Activated naive CD4-positive, alpha-beta T cell treated with anti-CD3 and anti-CD28 coated beads, Interleukin-2, amount 10 ng/mL, durations not matched to agents 7 days and 5 days (primary cell): ENCODE results near the gene NFIC.
A peak's percentile ranks its signal among the peaks of the same experiment; 100 is the strongest.
"Not testable (repeated sequence)": the region's sequence is repeated elsewhere in the genome, so short reads cannot be mapped to it uniquely, and the experiment has no call there.

ENCODE experiments used
- CTCF ChIA-PET: fragments of 350-600 bp; sonication (Branson Sonifier 250); formaldehyde crosslinking; loops from one replicate; lab custom pipeline; 2021; ENCODE audit warnings: antibody characterized with exemption; lab: Charles Lee
- DNase-seq: peaks from one replicate; pipeline ENCODE4 v3.0.0-alpha.2; 2020
- H3K27ac Mint-ChIP-seq: one replicate; pipeline ENCODE4 v1.8.0; 2021; ENCODE audit warnings: mild to moderate bottlenecking, moderate library complexity, mixed read lengths
- H3K27me3 Mint-ChIP-seq: one replicate; pipeline ENCODE4 v1.8.0; 2021; ENCODE audit warnings: mild to moderate bottlenecking, mixed read lengths
- H3K36me3 Mint-ChIP-seq: one replicate; pipeline ENCODE4 v1.8.0; 2021; ENCODE audit warnings: mixed read lengths
- H3K4me1 Mint-ChIP-seq: one replicate; pipeline ENCODE4 v1.8.0; 2021; ENCODE audit warnings: mixed read lengths
- H3K4me3 Mint-ChIP-seq: one replicate; pipeline ENCODE4 v1.8.0; 2021; ENCODE audit warnings: mild to moderate bottlenecking, moderate library complexity, mixed read lengths
- H3K9me3 Mint-ChIP-seq: one replicate; pipeline ENCODE4 v1.8.0; 2021; ENCODE audit warnings: mixed read lengths

The NFIC gene

DNA sequence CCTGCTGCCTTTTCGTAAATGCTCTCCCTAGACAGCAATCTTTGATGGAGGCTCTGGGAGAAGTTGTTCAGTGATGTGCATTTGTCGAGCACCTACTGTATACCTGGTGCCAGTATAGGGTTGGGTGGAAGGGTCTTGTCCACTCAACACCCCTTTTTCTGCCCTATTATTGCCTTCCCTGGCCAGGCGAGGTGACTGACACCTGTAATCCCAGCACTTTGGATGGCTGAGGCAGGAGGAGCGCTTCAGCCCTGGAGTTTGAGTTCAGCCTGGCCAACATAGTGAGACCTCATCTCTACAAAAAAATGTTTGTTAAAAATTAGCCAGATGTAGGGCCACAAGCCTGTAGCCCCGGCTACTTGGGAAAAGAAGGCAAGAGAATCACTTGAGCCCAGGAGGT lies 49.3 kb downstream of the NFIC start:
- Mint-ChIP-seq H3K4me1 (no peaks in the 10 kb centered on the region), H3K27me3 (no peaks in the 10 kb centered on the region), H3K4me3 (no peak overlapping the region), H3K9me3 (no peaks in the 10 kb centered on the region), H3K36me3 (no peaks in the 10 kb centered on the region), H3K27ac (no peak overlapping the region)
- CTCF ChIA-PET, result no interaction called here
- DNase-seq, result no peak

DNA sequence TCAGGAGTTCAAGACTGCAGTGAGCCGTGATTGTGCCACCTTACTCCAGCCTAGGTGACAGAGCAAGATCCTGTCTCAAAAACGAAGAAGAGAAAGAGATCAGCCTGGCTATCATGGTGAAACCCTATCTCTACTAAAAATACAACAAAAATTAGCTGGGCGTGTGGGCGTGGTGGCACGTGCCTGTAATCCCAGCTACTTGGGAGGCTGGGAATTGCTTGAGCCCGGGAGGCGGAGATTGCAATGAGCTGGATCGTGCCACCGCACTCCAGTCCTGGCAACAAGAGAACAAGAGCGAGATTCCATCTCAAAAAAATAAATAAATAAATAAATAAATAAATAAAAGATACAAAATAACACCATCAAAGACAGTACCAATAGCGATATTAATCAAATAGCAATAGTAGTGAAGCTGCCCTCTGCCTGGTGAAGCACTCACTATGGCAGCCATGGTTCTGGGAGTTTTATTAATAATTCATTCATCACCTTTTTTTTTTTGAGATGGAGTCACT lies 53.9 kb downstream of the NFIC start:
- Mint-ChIP-seq H3K4me3 (no peak overlapping the region), H3K27ac (no peak overlapping the region), H3K36me3 (no peaks in the 10 kb centered on the region), H3K4me1 (no peaks in the 10 kb centered on the region), H3K9me3 (no peaks in the 10 kb centered on the region), H3K27me3 (no peaks in the 10 kb centered on the region)
- DNase-seq, result no peak
- CTCF ChIA-PET, result interaction anchor here (2.2 to 3.0 kb wide), 2 partner anchors 9 to 11 kb away, joined by 8 to 16 read pairs; no protein-coding TSS in a partner anchor

DNA sequence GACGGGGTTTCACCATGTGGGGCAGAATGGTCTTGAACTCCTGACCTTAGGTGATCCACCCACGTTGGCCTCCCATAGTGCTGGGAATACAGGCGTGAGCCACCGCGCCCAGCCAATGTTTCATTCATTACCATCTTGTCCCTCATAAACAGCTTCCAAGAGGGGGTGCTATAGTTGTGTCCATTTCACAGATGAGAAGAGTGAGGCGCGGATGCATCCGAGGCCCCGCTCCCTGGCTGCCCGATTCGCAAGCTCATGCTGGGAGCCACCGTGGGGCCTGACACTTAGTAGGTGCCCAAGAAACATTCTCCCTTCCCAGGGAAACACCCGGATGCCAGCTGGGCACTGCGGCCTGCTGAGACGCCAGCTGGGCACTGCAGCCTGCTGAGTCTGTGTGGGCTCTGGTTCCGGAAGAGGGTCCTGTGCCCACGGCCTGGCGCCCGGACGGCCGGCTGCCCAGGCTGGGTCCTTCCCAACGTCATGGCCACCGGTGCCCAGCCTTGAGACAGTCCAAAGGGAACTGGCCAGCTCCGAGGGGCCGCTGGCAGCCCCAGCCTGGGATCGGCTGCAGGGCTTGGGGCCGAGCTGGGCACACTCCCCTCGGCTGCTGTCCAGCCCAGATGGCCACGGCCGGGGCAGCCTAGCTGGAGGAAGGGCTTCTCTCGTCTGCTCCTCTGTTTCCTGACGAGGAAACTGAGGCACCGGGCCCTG lies 54.7 kb downstream of the NFIC start:
- Mint-ChIP-seq H3K36me3 (no peaks in the 10 kb centered on the region), H3K9me3 (no peaks in the 10 kb centered on the region), H3K4me3 (no peak overlapping the region), H3K4me1 (no peaks in the 10 kb centered on the region), H3K27ac (no peak overlapping the region), H3K27me3 (no peaks in the 10 kb centered on the region)
- DNase-seq, result no peak
- CTCF ChIA-PET, result interaction anchor here (2.2 to 3.0 kb wide), 2 partner anchors 9 to 11 kb away, joined by 8 to 16 read pairs; no protein-coding TSS in a partner anchor

DNA sequence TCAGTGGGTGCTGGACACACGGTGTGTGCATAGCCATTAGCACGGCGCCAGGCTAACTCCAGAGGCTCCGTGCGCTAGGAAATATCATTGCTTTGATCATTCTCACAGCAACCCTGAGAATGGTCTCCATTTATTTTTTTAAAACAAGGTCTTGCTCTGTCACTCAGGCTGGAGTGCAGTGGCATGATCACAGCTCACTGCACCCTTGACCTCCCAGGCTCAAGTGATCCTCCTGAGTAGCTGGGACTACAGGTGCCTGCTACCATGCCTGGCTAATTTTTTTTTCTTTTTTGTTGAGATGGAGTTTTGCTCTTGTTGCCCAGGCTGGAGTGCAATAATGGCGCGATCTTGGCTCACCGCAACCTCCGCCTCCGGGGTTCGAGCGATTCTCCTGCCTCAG lies 55.3 kb downstream of the NFIC start:
- H3K4me1 Mint-ChIP-seq, H3K36me3 Mint-ChIP-seq, H3K27me3 Mint-ChIP-seq, H3K4me3 Mint-ChIP-seq, DNase-seq, H3K27ac Mint-ChIP-seq, H3K9me3 Mint-ChIP-seq: not testable (repeated sequence)
- CTCF ChIA-PET, result interaction anchor here (2.2 kb wide), 1 partner anchor 10 kb away, joined by 8 read pairs; no protein-coding TSS in a partner anchor

DNA sequence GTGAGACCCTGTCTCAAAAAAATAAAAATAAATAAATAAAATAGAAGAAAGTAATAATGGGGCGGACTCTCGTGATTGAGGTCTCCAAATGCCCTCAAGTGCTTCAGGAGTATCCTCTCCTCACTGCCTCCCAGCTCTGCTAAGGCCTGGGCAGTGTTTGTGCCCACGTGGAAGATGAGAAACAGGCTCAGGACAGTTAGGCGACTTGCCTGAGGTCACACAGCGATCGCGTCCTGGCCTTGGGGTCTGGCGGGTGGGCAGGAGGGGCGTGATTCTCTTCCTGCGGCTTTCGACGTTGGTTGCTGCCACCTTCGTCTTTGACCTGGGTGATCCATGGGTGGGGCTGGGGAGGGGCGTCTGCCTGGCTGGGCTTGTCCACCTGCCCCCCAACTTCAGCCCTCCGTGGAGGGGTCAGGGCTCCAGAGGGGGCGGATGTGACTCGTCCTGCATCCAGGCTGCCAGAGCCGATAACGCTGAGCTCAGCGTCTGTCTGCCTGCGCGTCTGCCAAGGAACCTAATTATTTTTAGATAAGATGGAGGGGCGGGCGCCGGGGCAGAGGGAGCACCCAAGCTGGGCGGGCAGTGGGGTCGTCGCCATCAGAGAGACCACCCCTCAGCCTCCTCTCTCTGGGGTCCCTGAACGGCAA lies 56.9 kb downstream of the NFIC start:
- H3K4me3 Mint-ChIP-seq, result no peak overlapping the region
- CTCF ChIA-PET, result no interaction called here
- no peak for DNase-seq
- H3K27ac Mint-ChIP-seq, result no peak overlapping the region
- no peaks in the 10 kb centered on the region for H3K36me3 Mint-ChIP-seq
- H3K27me3 Mint-ChIP-seq, result no peaks in the 10 kb centered on the region
- H3K9me3 Mint-ChIP-seq, result peaks cover 2% of the 10 kb centered on the region
- no peaks in the 10 kb centered on the region for H3K4me1 Mint-ChIP-seq

DNA sequence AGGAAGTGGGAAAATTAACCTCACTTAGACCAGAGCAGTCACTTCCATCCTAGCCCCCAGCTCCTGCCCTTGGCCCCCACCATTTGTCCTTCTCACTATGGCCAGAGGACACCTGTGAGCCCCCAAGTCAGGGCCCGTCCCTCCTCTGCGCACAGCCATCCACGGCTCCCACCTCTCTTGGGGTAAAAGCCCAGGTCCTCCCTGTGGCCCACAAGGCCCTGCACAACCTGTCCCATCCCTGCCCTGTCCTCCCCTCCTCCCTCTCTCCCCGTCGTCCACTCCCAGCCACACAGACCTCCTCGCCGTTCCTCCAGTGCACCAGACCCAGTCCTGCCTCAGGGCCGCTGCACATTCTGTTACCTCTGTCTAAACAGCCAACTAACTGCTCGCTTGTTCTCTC lies 60.0 kb downstream of the NFIC start:
- Mint-ChIP-seq H3K9me3 (peaks cover 2% of the 10 kb centered on the region), H3K36me3 (no peaks in the 10 kb centered on the region), H3K4me3 (no peak overlapping the region), H3K27me3 (no peaks in the 10 kb centered on the region), H3K4me1 (no peaks in the 10 kb centered on the region), H3K27ac (no peak overlapping the region)
- DNase-seq, result no peak
- CTCF ChIA-PET, result interaction anchor here (0.9 to 1.7 kb wide), 2 partner anchors 88 to 98 kb away, joined by 3 to 5 read pairs; no protein-coding TSS in a partner anchor

DNA sequence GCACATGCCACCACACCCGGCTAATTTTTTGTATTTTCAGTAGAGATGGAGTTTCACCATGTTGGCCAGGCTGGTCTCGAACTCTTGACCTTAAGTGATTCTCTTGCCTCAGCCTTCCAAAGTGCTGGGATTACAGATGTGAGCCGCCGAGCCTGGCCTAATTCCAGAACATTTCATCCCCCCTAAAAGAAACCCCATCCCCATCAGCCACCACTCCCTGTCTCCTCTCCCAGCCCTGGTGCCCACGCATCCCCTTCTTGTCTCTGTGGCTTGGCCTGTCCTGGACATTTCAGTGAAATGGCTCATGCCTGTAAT lies 63.9 kb downstream of the NFIC start:
- H3K27ac Mint-ChIP-seq, DNase-seq, H3K9me3 Mint-ChIP-seq, H3K27me3 Mint-ChIP-seq, H3K4me3 Mint-ChIP-seq: not testable (repeated sequence)
- peaks cover 15% of the 10 kb centered on the region for H3K36me3 Mint-ChIP-seq
- H3K4me1 Mint-ChIP-seq, result peaks cover 12% of the 10 kb centered on the region
- CTCF ChIA-PET, result interaction anchor here (1.0 to 4.0 kb wide), 10 partner anchors 8 to 125 kb away, joined by 3 to 49 read pairs (median 7); no protein-coding TSS in a partner anchor

DNA sequence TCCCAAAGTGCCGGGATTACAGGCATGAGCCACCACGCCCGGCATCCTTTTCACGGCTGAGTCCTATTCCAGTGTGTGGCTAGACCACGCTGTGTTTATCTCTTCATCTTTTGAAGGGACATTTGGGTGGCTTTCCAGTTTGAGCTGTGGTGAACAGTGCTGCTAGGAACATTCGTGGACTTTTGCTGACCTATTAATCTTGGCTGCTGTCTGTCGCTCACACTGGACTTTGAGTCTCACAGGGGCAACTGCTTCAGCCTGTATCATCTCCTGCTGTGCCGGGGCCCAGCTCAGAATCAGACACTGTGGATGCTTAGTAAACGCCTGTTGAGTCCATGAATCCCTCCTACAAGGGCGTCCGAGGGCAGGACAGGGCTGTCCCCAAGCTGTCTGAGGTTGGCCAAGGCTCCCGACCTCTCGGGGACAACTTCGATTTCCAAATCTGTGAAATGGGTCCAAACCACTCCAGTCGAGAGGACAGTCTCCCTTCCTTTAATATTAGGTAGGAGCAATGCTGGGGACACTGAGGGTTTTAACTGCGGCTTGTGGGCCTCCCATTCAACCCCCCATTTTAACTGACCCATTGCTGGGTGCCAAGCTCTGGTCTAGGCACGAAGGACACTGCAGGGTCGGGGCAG lies 65.5 kb downstream of the NFIC start:
- H3K9me3 Mint-ChIP-seq, result peaks cover 8% of the 10 kb centered on the region
- CTCF ChIA-PET, result interaction anchor here (0.5 to 4.0 kb wide), 4 partner anchors 11 to 539 kb away, joined by 4 to 49 read pairs (median 6); no protein-coding TSS in a partner anchor
- H3K4me1 Mint-ChIP-seq, result peaks cover 17% of the 10 kb centered on the region
- H3K27ac Mint-ChIP-seq, result no peak overlapping the region
- H3K4me3 Mint-ChIP-seq, result no peak overlapping the region
- DNase-seq, result no peak
- H3K36me3 Mint-ChIP-seq, result peaks cover 17% of the 10 kb centered on the region
- no peaks in the 10 kb centered on the region for H3K27me3 Mint-ChIP-seq

DNA sequence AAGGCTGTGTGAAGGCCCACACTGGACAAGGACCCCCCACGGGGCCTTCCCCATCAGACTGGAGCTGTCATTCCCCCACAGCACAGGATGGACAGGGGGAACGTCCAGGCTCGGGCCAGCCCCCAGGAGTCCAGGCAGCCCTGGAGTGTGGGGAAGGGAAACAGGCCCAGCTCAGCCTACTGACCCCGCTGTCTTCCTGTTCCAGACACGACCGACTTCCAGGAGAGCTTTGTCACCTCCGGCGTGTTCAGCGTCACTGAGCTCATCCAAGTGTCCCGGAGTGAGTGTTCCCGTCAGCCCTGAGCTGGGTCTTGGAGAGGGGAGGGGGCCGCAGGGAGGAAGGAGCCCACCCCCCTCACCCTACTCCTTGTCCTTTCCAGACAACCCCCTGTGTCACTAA lies 66.9 kb downstream of the NFIC start:
- no peak for DNase-seq
- Mint-ChIP-seq H3K27ac (no peak overlapping the region), H3K36me3 (peaks cover 19% of the 10 kb centered on the region), H3K4me1 (peaks cover 17% of the 10 kb centered on the region), H3K27me3 (no peaks in the 10 kb centered on the region), H3K4me3 (no peak overlapping the region), H3K9me3 (peaks cover 6% of the 10 kb centered on the region)
- CTCF ChIA-PET, result interaction anchor here (1.0 to 1.5 kb wide), 3 partner anchors 105 to 129 kb away, joined by 3 to 5 read pairs (median 4); no protein-coding TSS in a partner anchor

DNA sequence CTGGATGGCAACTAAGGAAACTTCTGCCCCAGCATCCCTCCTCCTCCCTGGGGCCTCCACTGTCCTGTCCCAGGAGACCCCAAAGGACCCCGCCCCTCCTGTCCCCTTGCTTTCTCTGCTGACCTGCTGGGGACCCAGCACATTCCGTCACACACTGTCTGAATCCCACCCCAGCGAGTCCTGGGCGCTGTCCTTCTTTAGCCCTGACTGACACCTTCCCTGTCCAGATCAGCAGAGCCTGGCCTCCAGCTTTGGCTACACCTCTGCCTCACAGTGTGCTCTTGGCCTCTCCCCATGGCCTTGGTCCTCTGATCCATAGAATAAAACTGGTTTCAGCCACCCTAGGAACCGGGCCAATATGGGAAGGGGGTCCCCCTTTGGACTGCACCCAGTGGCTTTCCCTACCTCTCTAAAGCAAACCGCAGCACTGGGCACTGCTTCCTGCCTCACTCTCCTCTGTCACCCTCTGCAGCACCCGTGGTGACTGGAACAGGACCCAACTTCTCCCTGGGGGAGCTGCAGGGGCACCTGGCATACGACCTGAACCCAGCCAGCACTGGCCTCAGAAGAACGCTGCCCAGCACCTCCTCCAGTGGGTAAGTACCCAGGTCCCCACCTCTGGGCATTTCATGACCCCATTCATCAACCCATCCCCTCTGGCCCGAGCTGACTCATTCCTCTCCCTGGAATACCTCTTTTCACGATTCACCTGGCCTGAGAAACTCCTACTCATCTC lies 67.6 kb downstream of the NFIC start:
- Mint-ChIP-seq H3K27me3 (no peaks in the 10 kb centered on the region), H3K4me1 (peaks cover 17% of the 10 kb centered on the region), H3K4me3 (peak overlapping the region; percentile 96), H3K9me3 (peaks cover 6% of the 10 kb centered on the region), H3K27ac (peak overlapping the region; percentile 95), H3K36me3 (peaks cover 19% of the 10 kb centered on the region)
- DNase-seq, result no peak
- CTCF ChIA-PET, result interaction anchor here (1.0 to 1.5 kb wide), 3 partner anchors 106 to 129 kb away, joined by 3 to 5 read pairs (median 4); no protein-coding TSS in a partner anchor

DNA sequence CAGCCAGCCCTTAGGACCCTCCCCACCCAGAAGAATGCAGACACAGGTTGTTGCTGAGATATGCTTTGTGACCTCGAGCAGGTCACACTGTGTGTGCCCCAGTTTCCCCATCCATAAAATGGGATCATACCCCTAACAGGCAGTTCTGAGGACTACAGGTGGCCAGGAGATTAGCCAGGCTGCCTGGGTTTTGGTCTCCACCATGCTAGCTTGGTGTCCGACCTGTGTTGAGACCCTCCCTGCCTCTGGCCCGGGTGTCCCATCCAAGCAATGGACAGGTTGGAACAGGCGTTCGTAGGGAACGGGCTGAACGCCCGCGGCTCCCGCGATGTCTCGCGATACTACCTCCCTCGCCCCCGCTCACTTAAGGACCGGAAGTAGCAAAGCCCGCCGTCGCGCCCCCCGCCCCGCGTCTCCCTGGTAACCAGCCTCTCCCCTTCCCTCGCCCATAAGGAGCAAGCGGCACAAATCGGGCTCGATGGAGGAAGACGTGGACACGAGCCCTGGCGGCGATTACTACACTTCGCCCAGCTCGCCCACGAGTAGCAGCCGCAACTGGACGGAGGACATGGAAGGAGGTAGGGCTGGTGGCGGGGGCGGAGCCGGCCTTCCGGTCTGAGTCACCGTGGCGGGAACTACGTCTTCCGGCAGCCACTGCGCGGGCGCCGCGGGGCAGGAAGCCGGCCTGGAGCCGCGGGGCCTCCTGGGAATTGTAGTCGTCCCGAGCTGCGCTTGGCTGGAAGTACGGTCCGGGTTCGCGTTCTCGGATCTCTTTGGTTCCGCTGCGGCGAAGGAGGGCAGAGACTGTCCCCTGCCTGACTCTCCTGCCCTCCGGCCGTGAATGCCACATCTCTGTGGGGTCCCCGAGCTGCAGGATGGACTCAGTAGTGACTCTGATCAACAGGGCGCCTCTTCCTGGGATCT lies 68.5 kb downstream of the NFIC start:
- peaks cover 17% of the 10 kb centered on the region for H3K4me1 Mint-ChIP-seq
- H3K9me3 Mint-ChIP-seq, result peaks cover 6% of the 10 kb centered on the region
- peak overlapping the region; percentile 96 for H3K4me3 Mint-ChIP-seq
- H3K27ac Mint-ChIP-seq, result peak overlapping the region; percentile 95
- H3K36me3 Mint-ChIP-seq, result peaks cover 19% of the 10 kb centered on the region
- H3K27me3 Mint-ChIP-seq, result no peaks in the 10 kb centered on the region
- CTCF ChIA-PET, result interaction anchor here (1.0 kb wide), 1 partner anchor 37 kb away, joined by 3 read pairs; no protein-coding TSS in a partner anchor
- peak; percentile 96 for DNase-seq

DNA sequence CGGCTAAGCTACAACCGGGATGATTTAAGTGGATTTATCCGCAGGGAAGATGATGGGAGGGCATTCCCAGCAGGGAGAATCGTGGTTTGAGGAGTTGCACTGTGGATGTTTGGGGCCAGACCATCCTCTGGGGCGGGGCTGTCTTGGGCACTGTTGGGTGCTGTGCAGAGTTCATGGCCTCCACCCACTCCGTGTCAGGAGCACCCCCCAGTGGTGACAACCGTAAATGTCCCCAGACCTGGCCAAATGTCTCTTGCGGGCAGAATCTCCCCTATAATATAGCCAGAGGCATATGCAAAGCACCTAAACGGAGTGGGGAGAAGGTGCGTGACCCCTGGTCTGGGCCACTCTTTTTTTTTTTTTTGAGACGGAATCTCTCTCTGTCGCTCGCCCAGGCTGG lies 73.7 kb downstream of the NFIC start:
- CTCF ChIA-PET, result interaction anchor here (0.7 to 0.8 kb wide), 2 partner anchors 11 to 106 kb away, joined by 3 to 4 read pairs; no protein-coding TSS in a partner anchor
- no peaks in the 10 kb centered on the region for H3K27me3 Mint-ChIP-seq
- H3K4me3 Mint-ChIP-seq, result no peak overlapping the region
- peak; percentile 68 for DNase-seq
- peaks cover 17% of the 10 kb centered on the region for H3K4me1 Mint-ChIP-seq
- H3K27ac Mint-ChIP-seq, result no peak overlapping the region
- peaks cover 6% of the 10 kb centered on the region for H3K36me3 Mint-ChIP-seq
- H3K9me3 Mint-ChIP-seq, result no peaks in the 10 kb centered on the region
